Body of pancreas (tissue), 4 donors: ENCODE results near the gene KLHL30. TPM values are rescaled to one million over a fixed set of nuclear protein-coding genes. Genes with fewer than 3 reads are reported as not detected.

ENCODE experiments used
- ATAC-seq: fragments of 150-250 bp; one replicate; pipeline ENCODE4 v1.9.1; 2016
- DNase-seq, 4 donors: peaks; one replicate each; pipeline ENCODE4 v3.0.0-alpha.2; 2019
- H3K27ac ChIP-seq, 4 donors: fragments of 200-600 bp; sonication (generic); 1 replicate in 3 of 4; 2 replicates in 1 of 4; pipeline versions ENCODE4 v1.5.1 to v1.6.1; 2016 to 2019; ENCODE audit warnings: mild to moderate bottlenecking in 1 of 4, mixed read lengths in 1 of 4, moderate library complexity in 1 of 4
- H3K27me3 ChIP-seq, 2 donors: fragments of 200-600 bp; sonication (generic); one replicate each; pipeline ENCODE4 v1.6.0; 2016; ENCODE audit warnings: mild to moderate bottlenecking in 1 of 2
- H3K36me3 ChIP-seq, 2 donors: fragments of 200-600 bp; sonication (generic); replicated peaks in 1 of 2; 2 replicates each; pipeline ENCODE4 v1.5.1; 2016; ENCODE audit warnings: low read depth in 2 of 2; ENCODE audit not compliant: insufficient read depth in 1 of 2
- H3K4me1 ChIP-seq: fragments of 200-600 bp; sonication (generic); one replicate; pipeline ENCODE4 v1.6.0; 2016
- H3K4me3 ChIP-seq, 2 donors: fragments of 200-600 bp; sonication (generic); 1 replicate in 1 of 2; 2 replicates in 1 of 2; pipeline ENCODE4 v1.5.1; 2016 to 2019
- H3K9me3 ChIP-seq, 3 donors: fragments of 200-600 bp; sonication (generic); 1 replicate in 2 of 3; 2 replicates in 1 of 3; pipeline ENCODE4 v1.5.1; 2016
- CTCF ChIP-seq, 7 experiments: fragments of 450-650 bp in 4 of 7; fragments of 200-600 bp in 3 of 7; sonication (generic) in 3 of 7; IDR thresholded peaks; one replicate each; pipeline ENCODE4 v1.5.1; 2016 to 2019; ENCODE audit warnings: antibody characterized with exemption in 7 of 7
- POLR2A ChIP-seq, 3 donors: fragments of 450-650 bp; IDR thresholded peaks; one replicate each; pipeline ENCODE4 v1.6.1; 2016; ENCODE audit warnings: antibody characterized with exemption in 3 of 3, mild to moderate bottlenecking in 2 of 3
- WGBS, 2 donors: methylation state at CpG; one replicate each; pipeline ENCODE4 v1.1.5; 2017; 5-methylcytosine and 5-hydroxymethylcytosine counted together
- intact Hi-C: fragments of 100-400 bp; cut with DNase I; formaldehyde crosslinking; loops from one replicate; pipeline ENCODE4 v1.15.1; 2023
- total RNA-seq, 2 donors: library from RNA; depleted of rRNA; stranded (reverse); fragments of >200 nt; gene quantifications; one replicate each; pipeline ENCODE4 v1.1.0, GENCODE V29; 2016

Gene KLHL30
- total RNA-seq, 2 donors from 2014 or later: 0.26 to 0.66 TPM

GRCh38 chr2:238150686-238151085 lies 12.2 kb downstream of the KLHL30 start:
- H3K36me3 ChIP-seq: no peaks in the 10 kb centered on the region
- TF ChIP-seq CTCF (IDR thresholded peaks at IDR 0.05) (no peak), POLR2A (IDR thresholded peaks at IDR 0.05) (no peak)
- H3K27me3 ChIP-seq: no peaks in the 10 kb centered on the region
- H3K4me3 ChIP-seq: no peak overlapping the region
- DNase-seq (no peak), ATAC-seq (no peak)
- H3K27ac ChIP-seq: no peak overlapping the region
- no peaks in the 10 kb centered on the region for H3K4me1 ChIP-seq
- H3K9me3 ChIP-seq: no peaks in the 10 kb centered on the region
- intact Hi-C loops: no loop called here
- WGBS, 2 donors: 93 to 97% methylated on average over 17 to 22 of the region's 25 CpGs

GRCh38 chr2:238151205-238151604 lies 12.7 kb downstream of the KLHL30 start:
- 82% methylated on average over 12 of the region's 13 CpGs; no CpG with 5 or more reads in 1 of the 2 donors for WGBS, 2 donors
- Histone ChIP-seq H3K9me3 (no peaks in the 10 kb centered on the region), H3K4me3 (no peak overlapping the region), H3K36me3 (no peaks in the 10 kb centered on the region), H3K4me1 (no peaks in the 10 kb centered on the region), H3K27ac (no peak overlapping the region), H3K27me3 (no peaks in the 10 kb centered on the region)
- TF ChIP-seq POLR2A (IDR thresholded peaks at IDR 0.05) (no peak), CTCF (IDR thresholded peaks at IDR 0.05) (no peak)
- ATAC-seq (no peak), DNase-seq (no peak)
- intact Hi-C loops: no loop called here

- Histone ChIP-seq H3K36me3 (no peaks in the 10 kb centered on the region), H3K4me3 (no peak overlapping the region), H3K9me3 (no peaks in the 10 kb centered on the region), H3K4me1 (no peaks in the 10 kb centered on the region), H3K27ac (no peak overlapping the region), H3K27me3 (no peaks in the 10 kb centered on the region)
- no peak for TF ChIP-seq CTCF (IDR thresholded peaks at IDR 0.05)
- no peak for TF ChIP-seq POLR2A (IDR thresholded peaks at IDR 0.05)
- DNase-seq (no peak), ATAC-seq (no peak)
- intact Hi-C loops: no loop called here
- 84 to 95% methylated on average over 4 to 16 of the region's 16 CpGs for WGBS, 2 donors
Observed at GRCh38 chr2:238151628-238152235, 13.3 kb downstream of the KLHL30 start.

GRCh38 chr2:238152771-238153688 lies 14.6 kb downstream of the KLHL30 start:
- no peak overlapping the region for H3K27ac ChIP-seq
- TF ChIP-seq POLR2A (IDR thresholded peaks at IDR 0.05): no peak
- TF ChIP-seq CTCF (IDR thresholded peaks at IDR 0.05): no peak
- no peaks in the 10 kb centered on the region for H3K36me3 ChIP-seq
- ATAC-seq: no peak
- WGBS, 2 donors: 79 to 80% methylated on average over 19 to 20 of the region's 22 CpGs
- H3K4me1 ChIP-seq: no peaks in the 10 kb centered on the region
- H3K9me3 ChIP-seq: no peaks in the 10 kb centered on the region
- H3K4me3 ChIP-seq: no peak overlapping the region
- no peak for DNase-seq
- intact Hi-C loops: no loop called here
- H3K27me3 ChIP-seq: no peaks in the 10 kb centered on the region
